ENCODE measurements around the gene PIGU. TPM values are rescaled to one million over a fixed set of nuclear protein-coding genes. Genes with fewer than 3 reads are reported as not detected.
A peak's percentile ranks its signal among the peaks of the same experiment; 100 is the strongest.
"Not testable (repeated sequence)": the region's sequence is repeated elsewhere in the genome, so short reads cannot be mapped to it uniquely, and the experiment has no call there.

Gene PIGU
- total RNA-seq, 1 donor from 2014 or later, result 5.0 TPM

GRCh38 chr20:34706912-34707784 is 30.3 kb upstream of the PIGU start:
- DNase-seq (ENCODE audit: low read depth in 2 of 2), result no peak

- no peak for DNase-seq (ENCODE audit: low read depth in 2 of 2)
These were observed 29.5 kb upstream of the PIGU start for GRCh38 chr20:34706302-34706875.

GRCh38 chr20:34705397-34706301 is 28.8 kb upstream of the PIGU start:
- peak; percentile 52 to 58 for DNase-seq (ENCODE audit: low read depth in 2 of 2)

- peak in 1 of 2 donors; percentile 20 for DNase-seq (ENCODE audit: low read depth in 2 of 2)
These were observed 28.1 kb upstream of the PIGU start for GRCh38 chr20:34705008-34705396.

- peak; percentile 91 to 96 for DNase-seq (ENCODE audit: low read depth in 2 of 2)
These were observed 27.5 kb upstream of the PIGU start, which contains the start of gene TP53INP2 for GRCh38 chr20:34704177-34705007. TSS of gene TP53INP2 (plus strand) at chr20:34704344. CDS start at chr20:34708740, 4,396 bp downstream.

GRCh38 chr20:34703424-34704176 is 26.7 kb upstream of the PIGU start:
- DNase-seq (ENCODE audit: low read depth in 2 of 2), result peak; percentile 25 to 27

- DNase-seq (ENCODE audit: low read depth in 2 of 2), result no peak
These were observed 26.1 kb upstream of the PIGU start for GRCh38 chr20:34703061-34703423.

- no peak for DNase-seq (ENCODE audit: low read depth in 2 of 2)
These were observed 24.7 kb upstream of the PIGU start for GRCh38 chr20:34701405-34702085.

GRCh38 chr20:34693414-34693813 is 16.5 kb upstream of the PIGU start:
- DNase-seq (ENCODE audit: low read depth in 2 of 2), result no peak

- no peak for DNase-seq (ENCODE audit: low read depth in 2 of 2)
These were observed 14.9 kb upstream of the PIGU start for GRCh38 chr20:34691838-34692237.

GRCh38 chr20:34689486-34689885 is 12.6 kb upstream of the PIGU start:
- peak in 1 of 2 donors; percentile 86 for DNase-seq (ENCODE audit: low read depth in 2 of 2)

GRCh38 chr20:34683667-34684066 is 6.8 kb upstream of the PIGU start:
- DNase-seq (ENCODE audit: low read depth in 2 of 2), result no peak

- no peak for DNase-seq (ENCODE audit: low read depth in 2 of 2)
These were observed 3.8 kb upstream of the PIGU start for GRCh38 chr20:34680586-34681175.

- DNase-seq (ENCODE audit: low read depth in 2 of 2), result no peak
These were observed 775 bp downstream of the PIGU start for GRCh38 chr20:34675993-34676641.

GRCh38 chr20:34675561-34675960 is 1.3 kb downstream of the PIGU start:
- DNase-seq (ENCODE audit: low read depth in 2 of 2), result no peak

GRCh38 chr20:34673412-34673811 is 3.5 kb downstream of the PIGU start:
- no peak for DNase-seq (ENCODE audit: low read depth in 2 of 2)

- no peak for DNase-seq (ENCODE audit: low read depth in 2 of 2)
These were observed 7.8 kb downstream of the PIGU start for GRCh38 chr20:34669094-34669493.

- DNase-seq (ENCODE audit: low read depth in 2 of 2), result not testable (repeated sequence)
These were observed 12.1 kb downstream of the PIGU start for GRCh38 chr20:34664751-34665150.
